Measurements from ENCODE around the gene GALNT17. TPM values are rescaled to one million over a fixed set of nuclear protein-coding genes. Genes with fewer than 3 reads are reported as not detected.

Gene GALNT17
- total RNA-seq, 1 donor: 0.18 TPM

DNA sequence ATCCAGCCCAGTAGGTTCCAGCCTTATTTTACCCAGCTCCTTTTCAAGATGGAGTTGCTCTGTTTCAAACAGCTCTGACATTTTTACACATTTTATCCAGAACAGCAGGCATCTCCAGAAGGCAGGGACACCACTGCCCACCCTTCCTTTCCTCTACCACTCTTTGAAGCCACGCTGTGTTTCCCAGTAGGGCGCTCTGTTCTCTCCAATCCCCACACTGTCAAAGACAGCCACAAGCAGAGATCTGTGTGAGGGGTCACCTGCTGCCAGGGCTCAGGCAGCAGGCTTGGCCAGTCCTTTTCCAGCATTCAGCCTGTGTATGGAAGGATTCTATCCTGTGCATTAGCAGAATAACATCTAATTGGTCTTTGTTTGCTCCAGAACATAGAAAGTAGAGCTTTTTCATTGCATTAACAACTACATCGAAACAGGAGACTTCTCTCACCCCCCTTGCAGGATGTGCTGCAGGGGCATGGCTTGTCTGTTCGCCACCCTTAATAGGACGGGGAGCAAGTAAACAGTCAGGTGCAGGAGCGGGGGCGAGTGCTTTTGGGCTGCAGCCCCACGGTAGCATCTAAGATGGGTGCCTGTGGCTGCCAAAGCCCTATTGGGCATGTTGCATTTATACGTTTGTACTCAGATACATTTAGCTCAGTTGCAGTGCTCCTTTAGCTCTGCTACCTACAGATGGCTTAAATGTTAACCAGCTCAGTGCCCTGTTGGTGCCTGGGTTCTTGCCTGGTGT, 326.1 kb downstream of the GALNT17 start:
- DNase-seq (ENCODE audit: low read depth): no peak
- TF ChIP-seq, protein P1, sequence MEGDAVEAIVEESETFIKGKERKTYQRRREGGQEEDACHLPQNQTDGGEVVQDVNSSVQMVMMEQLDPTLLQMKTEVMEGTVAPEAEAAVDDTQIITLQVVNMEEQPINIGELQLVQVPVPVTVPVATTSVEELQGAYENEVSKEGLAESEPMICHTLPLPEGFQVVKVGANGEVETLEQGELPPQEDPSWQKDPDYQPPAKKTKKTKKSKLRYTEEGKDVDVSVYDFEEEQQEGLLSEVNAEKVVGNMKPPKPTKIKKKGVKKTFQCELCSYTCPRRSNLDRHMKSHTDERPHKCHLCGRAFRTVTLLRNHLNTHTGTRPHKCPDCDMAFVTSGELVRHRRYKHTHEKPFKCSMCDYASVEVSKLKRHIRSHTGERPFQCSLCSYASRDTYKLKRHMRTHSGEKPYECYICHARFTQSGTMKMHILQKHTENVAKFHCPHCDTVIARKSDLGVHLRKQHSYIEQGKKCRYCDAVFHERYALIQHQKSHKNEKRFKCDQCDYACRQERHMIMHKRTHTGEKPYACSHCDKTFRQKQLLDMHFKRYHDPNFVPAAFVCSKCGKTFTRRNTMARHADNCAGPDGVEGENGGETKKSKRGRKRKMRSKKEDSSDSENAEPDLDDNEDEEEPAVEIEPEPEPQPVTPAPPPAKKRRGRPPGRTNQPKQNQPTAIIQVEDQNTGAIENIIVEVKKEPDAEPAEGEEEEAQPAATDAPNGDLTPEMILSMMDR (IDR thresholded peaks at IDR 0.05; ENCODE audit: insufficient read depth, low read length): no peak
- H3K4me3 ChIP-seq (ENCODE audit: low read depth, low read length): no peak overlapping the region

DNA sequence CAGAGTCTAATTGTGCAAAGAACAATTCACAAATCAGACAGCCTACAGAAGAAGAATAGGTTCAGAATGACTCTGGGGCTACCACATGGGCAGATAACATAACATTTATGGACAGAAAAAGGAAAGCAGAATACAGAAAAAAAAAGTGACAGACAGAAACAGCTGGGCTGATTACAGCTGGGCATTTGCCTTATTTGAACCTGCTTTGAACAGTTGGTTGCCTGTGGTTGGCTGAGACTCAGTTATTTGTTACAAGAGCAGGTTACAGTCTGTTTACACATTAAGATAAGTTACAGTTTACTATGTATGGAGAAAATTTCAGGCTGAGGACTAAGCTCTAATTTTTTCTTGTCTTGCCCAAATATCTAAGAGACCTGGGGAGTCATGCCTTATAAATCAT, 327.2 kb downstream of the GALNT17 start:
- H3K4me3 ChIP-seq (ENCODE audit: low read depth, low read length): no peak overlapping the region
- no peak for DNase-seq (ENCODE audit: low read depth)
- TF ChIP-seq, protein P1 (IDR thresholded peaks at IDR 0.05; ENCODE audit: insufficient read depth, low read length): no peak

DNA sequence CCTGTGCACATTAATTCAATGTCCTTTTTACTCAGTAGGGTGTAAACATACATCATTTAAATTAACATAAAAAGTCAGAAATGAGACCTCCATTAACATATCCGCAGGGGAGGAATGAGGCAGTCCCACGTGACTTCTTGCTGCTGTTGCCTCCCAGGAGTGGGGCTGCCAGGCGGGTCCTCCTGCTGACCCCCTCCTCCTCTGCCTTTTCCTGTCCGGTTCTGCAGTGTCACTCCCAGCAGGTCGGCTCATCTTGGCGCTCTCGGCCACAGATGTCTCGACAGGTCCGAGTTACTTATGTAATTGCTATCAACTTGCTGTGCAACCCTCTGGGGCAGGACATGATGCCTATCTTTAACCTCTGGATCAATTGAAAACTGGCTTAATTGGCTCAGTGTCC, 329.6 kb downstream of the GALNT17 start:
- DNase-seq (ENCODE audit: low read depth): no peak
- TF ChIP-seq, protein P1 (IDR thresholded peaks at IDR 0.05; ENCODE audit: insufficient read depth, low read length): no peak
- no peak overlapping the region for H3K4me3 ChIP-seq (ENCODE audit: low read depth, low read length)

DNA sequence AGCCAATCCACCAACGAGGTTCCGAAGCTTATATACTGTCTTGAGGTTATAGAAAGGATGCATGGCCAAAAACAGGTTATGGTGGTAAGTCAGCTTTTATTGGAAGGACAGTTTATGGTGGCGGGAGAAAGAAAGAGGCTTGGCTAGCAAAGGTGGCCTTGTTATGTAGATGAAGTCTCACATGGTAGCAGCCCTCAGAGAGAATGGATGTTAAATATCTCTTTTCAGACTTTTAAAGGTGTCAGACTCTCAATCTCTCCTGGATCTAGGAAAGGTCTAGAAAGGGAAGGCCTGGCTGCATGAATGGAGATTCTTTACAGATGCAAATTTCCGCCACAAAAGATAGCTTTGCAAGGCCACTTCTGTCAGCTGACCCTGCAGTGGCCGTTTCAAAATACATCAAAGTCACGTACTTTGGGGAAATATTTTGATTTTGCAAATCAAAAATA, 333.8 kb downstream of the GALNT17 start:
- H3K4me3 ChIP-seq (ENCODE audit: low read depth, low read length): no peak overlapping the region
- TF ChIP-seq, protein P1 (IDR thresholded peaks at IDR 0.05; ENCODE audit: insufficient read depth, low read length): no peak
- no peak for DNase-seq (ENCODE audit: low read depth)

DNA sequence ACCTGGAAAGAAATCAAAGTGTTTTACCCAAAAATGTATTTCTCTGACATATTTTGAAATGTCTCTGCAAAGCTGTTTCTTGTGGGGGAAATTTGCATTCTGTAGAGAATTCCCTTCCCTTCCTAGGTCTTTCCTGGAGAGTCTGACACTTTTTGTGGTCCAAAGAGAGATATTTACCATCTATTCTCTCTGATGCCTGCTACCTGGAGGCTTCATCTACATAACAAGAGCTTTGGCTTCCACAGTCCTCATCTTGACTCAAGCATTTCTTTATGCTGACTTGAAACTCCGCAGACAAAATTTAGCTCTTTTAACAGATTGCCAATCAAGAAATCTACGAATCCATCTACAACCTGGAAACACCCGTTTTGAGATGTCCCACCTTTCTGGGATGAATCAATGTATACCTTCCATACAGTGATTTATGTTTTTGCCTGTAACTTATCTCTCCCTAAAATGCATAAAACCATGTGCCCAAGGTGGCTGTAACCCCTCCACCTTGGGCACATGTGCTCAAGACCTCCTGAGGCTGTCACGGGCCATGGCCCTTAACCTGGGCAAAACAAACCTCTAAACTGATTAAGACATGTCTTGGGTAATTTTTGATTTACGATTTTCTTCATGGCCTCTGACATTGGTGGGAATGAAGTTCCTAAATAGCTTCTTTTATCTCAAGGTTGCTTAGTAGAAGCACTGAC, 334.7 kb downstream of the GALNT17 start:
- TF ChIP-seq, protein P1 (IDR thresholded peaks at IDR 0.05; ENCODE audit: insufficient read depth, low read length): no peak
- DNase-seq (ENCODE audit: low read depth): no peak
- no peak overlapping the region for H3K4me3 ChIP-seq (ENCODE audit: low read depth, low read length)

DNA sequence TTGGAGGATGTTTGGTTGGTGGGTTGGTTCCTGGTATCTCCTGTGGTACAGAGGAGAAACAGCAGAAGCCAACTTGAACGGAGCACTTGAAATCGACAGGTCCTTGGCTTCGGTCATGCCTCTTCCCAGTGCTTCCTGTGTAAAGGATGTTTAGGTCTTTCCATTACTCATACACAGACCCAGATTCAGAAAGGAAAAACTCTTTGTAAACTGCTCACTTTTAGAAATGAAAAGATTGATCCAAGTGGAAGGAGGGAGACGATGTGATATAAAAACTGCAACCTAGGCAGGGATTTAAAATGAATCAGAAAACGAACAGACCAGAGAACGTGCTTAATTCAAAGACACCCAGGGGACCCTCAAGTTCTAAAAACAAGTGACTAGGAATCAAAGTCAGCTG, 338.4 kb downstream of the GALNT17 start:
- TF ChIP-seq, protein P1 (IDR thresholded peaks at IDR 0.05; ENCODE audit: insufficient read depth, low read length): no peak
- DNase-seq (ENCODE audit: low read depth): no peak
- no peak overlapping the region for H3K4me3 ChIP-seq (ENCODE audit: low read depth, low read length)

Measured in fibroblast of the aortic adventitia (primary cell).